ENCODE results near the gene KCNK17.

DNA sequence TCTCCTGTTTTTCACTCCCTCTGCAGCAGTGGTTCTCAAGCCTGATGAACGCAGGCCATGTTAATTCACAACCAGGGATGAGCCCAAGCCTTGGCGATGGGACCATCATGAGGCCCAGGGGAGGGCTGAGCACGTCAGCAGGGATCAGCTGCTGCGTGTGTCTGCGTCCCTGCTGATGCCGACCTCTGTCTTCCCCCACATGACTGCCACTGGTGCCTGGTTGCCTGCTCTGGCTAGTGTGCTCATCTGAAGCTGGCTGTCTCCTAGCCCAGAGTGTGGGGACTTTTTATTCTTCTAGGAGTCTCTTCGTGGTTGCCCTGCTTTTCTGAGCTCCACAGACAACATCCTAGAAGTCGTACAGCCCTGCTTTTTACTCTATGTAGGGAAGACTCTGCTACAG lies 49.1 kb upstream of the KCNK17 start:
- TF ChIP-seq, protein P1, sequence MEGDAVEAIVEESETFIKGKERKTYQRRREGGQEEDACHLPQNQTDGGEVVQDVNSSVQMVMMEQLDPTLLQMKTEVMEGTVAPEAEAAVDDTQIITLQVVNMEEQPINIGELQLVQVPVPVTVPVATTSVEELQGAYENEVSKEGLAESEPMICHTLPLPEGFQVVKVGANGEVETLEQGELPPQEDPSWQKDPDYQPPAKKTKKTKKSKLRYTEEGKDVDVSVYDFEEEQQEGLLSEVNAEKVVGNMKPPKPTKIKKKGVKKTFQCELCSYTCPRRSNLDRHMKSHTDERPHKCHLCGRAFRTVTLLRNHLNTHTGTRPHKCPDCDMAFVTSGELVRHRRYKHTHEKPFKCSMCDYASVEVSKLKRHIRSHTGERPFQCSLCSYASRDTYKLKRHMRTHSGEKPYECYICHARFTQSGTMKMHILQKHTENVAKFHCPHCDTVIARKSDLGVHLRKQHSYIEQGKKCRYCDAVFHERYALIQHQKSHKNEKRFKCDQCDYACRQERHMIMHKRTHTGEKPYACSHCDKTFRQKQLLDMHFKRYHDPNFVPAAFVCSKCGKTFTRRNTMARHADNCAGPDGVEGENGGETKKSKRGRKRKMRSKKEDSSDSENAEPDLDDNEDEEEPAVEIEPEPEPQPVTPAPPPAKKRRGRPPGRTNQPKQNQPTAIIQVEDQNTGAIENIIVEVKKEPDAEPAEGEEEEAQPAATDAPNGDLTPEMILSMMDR (IDR thresholded peaks at IDR 0.05) = no peak
- TF ChIP-seq POLR2A (IDR thresholded peaks at IDR 0.05) = no peak
